Subcutaneous abdominal adipose tissue (tissue), 5 donors: ENCODE data around the gene SH3PXD2A.

Experiments used
- H3K27ac ChIP-seq: one replicate; pipeline ENCODE4 v1.7.0; 2013; ENCODE audit warnings: low read depth, mild to moderate bottlenecking, inconsistent platforms, low read length, moderate library complexity
- H3K27me3 ChIP-seq, 5 donors: one replicate each; pipeline ENCODE4 v1.7.0; 2013; ENCODE audit warnings: low read length in 5 of 5, inconsistent platforms in 1 of 5; ENCODE audit not compliant: control insufficient read depth in 5 of 5, insufficient read depth in 4 of 5
- H3K36me3 ChIP-seq, 5 donors: one replicate each; pipeline ENCODE4 v1.7.0; 2013; ENCODE audit warnings: low read length in 5 of 5; ENCODE audit not compliant: control insufficient read depth in 5 of 5, insufficient read depth in 5 of 5
- H3K4me1 ChIP-seq, 5 donors: one replicate each; pipeline ENCODE4 v1.7.0; 2013; ENCODE audit warnings: low read length in 5 of 5, mild to moderate bottlenecking in 3 of 5, moderate library complexity in 1 of 5; ENCODE audit not compliant: control insufficient read depth in 5 of 5, insufficient read depth in 5 of 5
- H3K4me3 ChIP-seq, 5 donors: one replicate each; pipeline ENCODE4 v1.7.0; 2013; ENCODE audit warnings: low read length in 5 of 5, low read depth in 1 of 5
- H3K9ac ChIP-seq, 5 donors: one replicate each; pipeline ENCODE4 v1.7.0; 2013; ENCODE audit warnings: low read length in 5 of 5, mild to moderate bottlenecking in 4 of 5, moderate library complexity in 3 of 5
- H3K9me3 ChIP-seq, 5 donors: one replicate each; pipeline ENCODE4 v1.7.0; 2013; ENCODE audit warnings: low read length in 5 of 5; ENCODE audit not compliant: control insufficient read depth in 5 of 5
- donor health status: healthy.
- donor health status: healthy.
- donor health status: healthy.
- donor health status: healthy.
- donor health status: healthy.

SH3PXD2A gene

DNA sequence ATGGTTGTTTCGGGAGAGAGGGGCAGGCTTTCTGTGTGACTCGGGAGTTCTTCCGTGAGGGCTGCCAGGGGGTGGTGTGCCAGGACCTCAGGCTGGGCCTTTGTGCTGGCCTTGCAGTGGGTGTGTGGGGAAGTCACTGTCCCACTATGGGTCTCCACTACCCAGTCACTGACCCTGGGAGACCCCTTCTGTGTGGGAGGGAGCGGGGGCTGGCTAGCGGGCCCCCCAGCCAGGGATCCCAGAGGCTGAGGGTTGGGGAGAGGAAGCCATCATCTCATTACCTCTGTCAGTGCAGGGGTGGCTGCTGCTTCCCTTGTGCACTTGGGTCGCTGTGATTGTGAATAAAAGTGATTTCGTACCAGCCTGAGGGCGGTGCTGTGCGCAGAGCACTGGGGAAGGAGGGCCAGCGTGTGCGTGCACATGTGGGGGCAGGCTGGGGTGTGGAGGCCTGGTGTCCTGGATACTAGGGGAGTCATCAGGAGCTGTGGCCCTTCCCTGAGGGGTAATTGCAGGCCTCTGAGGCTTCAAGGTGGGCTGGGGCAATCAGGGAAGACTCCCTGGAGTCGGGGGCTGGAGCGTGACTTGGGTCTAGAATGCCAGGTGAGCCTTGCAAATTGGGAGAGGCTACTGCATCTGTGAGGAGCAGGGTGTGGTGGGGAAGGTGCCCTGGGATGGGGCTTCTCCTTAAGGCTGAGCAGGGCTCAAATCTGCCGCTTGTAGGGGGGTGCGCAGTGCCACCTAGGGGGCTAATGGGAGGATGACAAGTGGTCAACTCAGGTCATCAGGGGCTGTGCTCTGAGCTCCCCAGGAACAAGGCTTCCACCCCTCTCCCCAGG is 263.0 kb downstream of the SH3PXD2A start:
- H3K4me3 ChIP-seq, result no peak overlapping the region
- peaks cover 2 to 13% (median 9%) of the 10 kb centered on the region in 5 donors for H3K4me1 ChIP-seq
- no peak overlapping the region for H3K27ac ChIP-seq
- H3K9ac ChIP-seq, result no peak overlapping the region
- H3K27me3 ChIP-seq, result no peaks in the 10 kb centered on the region
- H3K9me3 ChIP-seq, result peaks cover 0 to 5% (median 2%) of the 10 kb centered on the region in 5 donors
- peaks cover 0 to 3% (median 2%) of the 10 kb centered on the region in 5 donors for H3K36me3 ChIP-seq

DNA sequence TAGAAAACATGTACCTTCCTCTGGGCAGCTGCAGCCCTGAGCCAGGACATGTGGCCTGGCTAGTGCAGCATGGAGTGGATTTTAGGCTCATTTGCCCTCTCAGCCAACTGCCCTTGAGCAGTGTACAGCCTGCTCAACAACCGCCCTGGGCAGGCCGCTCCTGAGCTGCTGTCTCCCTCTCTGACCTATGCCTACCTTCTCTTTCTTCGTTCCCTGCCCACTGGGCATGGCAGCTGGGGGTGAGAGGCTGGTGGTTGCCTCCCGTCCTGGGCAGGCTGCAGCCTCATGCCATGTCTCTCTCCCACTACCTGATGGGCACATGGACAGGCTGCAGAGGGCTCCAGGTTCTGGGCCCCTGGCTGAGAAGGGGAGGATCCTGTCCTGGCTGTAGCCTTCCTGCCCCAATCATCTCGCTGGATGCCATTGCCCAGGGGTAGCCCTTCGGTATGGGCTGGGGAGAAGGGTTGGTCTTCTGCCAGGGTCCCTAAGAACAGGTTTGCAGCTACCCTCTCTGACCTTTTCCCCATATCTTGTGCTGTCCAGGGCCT is 264.6 kb downstream of the SH3PXD2A start:
- Histone ChIP-seq H3K9me3 (peaks cover 0 to 9% (median 5%) of the 10 kb centered on the region in 5 donors), H3K27ac (no peak overlapping the region), H3K36me3 (peaks cover 0 to 4% (median 2%) of the 10 kb centered on the region in 5 donors), H3K4me1 (no peaks in the 10 kb centered on the region), H3K4me3 (no peak overlapping the region), H3K27me3 (no peaks in the 10 kb centered on the region), H3K9ac (no peak overlapping the region)

DNA sequence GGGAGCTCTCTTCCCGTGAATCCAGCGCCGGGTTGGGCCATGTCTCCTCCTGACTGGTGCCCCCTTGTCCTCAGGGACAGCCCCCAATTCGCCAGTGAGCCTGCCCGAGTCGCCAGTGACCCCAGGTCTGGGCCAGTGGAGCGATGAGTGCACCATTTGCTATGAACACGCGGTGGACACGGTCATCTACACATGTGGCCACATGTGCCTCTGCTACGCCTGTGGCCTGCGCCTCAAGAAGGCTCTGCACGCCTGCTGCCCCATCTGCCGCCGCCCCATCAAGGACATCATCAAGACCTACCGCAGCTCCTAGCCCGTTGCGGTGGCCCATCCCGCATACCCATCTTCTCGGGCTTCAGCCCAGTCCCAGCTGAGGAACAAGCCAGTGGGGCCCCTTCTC is 265.3 kb downstream of the SH3PXD2A start:
- H3K9me3 ChIP-seq, result peaks cover 0 to 9% (median 5%) of the 10 kb centered on the region in 5 donors
- peaks cover 0 to under 1% (median 0%) of the 10 kb centered on the region in 5 donors for H3K4me1 ChIP-seq
- peaks cover 0 to 4% (median 2%) of the 10 kb centered on the region in 5 donors for H3K36me3 ChIP-seq
- H3K27ac ChIP-seq, result no peak overlapping the region
- no peak overlapping the region for H3K4me3 ChIP-seq
- H3K9ac ChIP-seq, result no peak overlapping the region
- H3K27me3 ChIP-seq, result peaks cover 0 to 2% (median 0%) of the 10 kb centered on the region in 5 donors

GRCh38 chr10:103589074-103589630 is 266.2 kb downstream of the SH3PXD2A start:
- Histone ChIP-seq H3K36me3 (peaks cover 0 to 4% (median 0%) of the 10 kb centered on the region in 5 donors), H3K4me1 (peaks cover 0 to 10% (median 2%) of the 10 kb centered on the region in 5 donors), H3K27me3 (peaks cover 0 to 8% (median 0%) of the 10 kb centered on the region in 5 donors), H3K9me3 (peaks cover 0 to 9% (median 5%) of the 10 kb centered on the region in 5 donors), H3K27ac (no peak overlapping the region), H3K9ac (no peak overlapping the region), H3K4me3 (no peak overlapping the region)

DNA sequence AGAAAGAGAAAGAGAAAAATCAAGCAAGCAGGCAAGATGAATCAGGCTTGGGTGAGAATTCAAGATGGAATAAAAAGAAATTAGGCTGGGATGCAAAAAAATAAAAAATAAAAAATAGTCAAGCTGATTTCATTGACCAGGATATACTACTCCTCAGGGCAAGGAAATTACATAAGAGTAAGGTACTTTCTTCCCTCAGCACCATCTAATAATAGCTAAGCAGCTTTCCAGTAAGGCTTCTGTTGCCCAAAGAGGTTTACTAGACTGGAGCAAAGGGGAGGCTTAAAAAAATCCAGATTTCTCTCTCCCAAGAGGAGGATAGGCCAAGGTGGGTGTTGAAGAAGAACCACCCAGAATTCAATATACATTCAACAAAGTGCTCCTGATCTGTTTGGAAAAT is 268.3 kb downstream of the SH3PXD2A start:
- H3K36me3 ChIP-seq, result peaks cover 0 to 4% (median 0%) of the 10 kb centered on the region in 5 donors

GRCh38 chr10:103585011-103585405 is 270.4 kb downstream of the SH3PXD2A start:
- Histone ChIP-seq H3K4me3 (peak overlapping the region in 3 of 5 donors; percentile 49 to 61 (median 52)), H3K9ac (no peak overlapping the region), H3K36me3 (peaks cover 0 to 4% (median 0%) of the 10 kb centered on the region in 5 donors), H3K27me3 (peaks cover 3 to 21% (median 18%) of the 10 kb centered on the region in 5 donors), H3K9me3 (peaks cover 0 to 9% (median 5%) of the 10 kb centered on the region in 5 donors), H3K27ac (no peak overlapping the region), H3K4me1 (peaks cover 0 to 10% (median 7%) of the 10 kb centered on the region in 5 donors)

More for the DNA sequence above, 268.3 kb downstream of the SH3PXD2A start:
- H3K27me3 ChIP-seq, result peaks cover 3 to 16% (median 7%) of the 10 kb centered on the region in 5 donors
- H3K9ac ChIP-seq, result no peak overlapping the region
- no peak overlapping the region for H3K27ac ChIP-seq
- H3K4me3 ChIP-seq, result no peak overlapping the region
- peaks cover 0 to 9% (median 5%) of the 10 kb centered on the region in 5 donors for H3K9me3 ChIP-seq
- H3K4me1 ChIP-seq, result peaks cover 0 to 10% (median 7%) of the 10 kb centered on the region in 5 donors

DNA sequence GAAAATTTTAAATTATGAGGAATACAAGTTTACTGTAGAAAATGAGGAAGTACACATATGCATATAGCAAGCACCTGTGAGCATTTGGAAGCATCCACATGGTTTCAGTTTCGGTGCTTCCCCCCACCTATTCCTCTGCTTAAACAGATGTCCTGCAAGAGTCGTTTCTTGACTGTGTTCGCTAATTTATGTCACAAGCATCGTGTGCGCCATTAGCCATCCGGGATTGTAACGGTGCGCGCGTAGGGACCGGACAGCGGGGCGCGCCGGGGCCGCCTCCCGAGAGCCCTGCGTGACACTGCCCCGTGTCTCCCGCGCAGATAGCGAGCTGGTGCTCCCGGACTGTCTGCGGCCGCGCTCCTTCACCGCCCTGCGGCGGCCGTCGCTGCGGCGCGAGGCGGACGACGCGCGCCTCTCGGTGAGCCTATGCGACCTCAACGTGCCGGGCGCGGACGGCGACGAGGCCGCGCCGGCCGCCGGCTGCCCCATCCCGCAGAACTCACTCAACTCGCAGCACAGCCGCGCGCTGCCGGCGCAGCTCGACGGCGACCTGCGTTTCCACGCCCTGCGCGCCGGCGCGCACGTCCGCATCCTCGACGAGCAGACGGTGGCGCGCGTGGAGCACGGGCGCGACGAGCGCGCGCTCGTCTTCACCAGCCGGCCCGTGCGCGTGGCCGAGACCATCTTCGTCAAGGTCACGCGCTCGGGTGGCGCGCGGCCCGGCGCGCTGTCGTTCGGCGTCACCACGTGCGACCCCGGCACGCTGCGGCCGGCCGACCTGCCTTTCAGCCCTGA is 271.0 kb downstream of the SH3PXD2A start:
- Histone ChIP-seq H3K4me1 (peaks cover 0 to 10% (median 7%) of the 10 kb centered on the region in 5 donors), H3K27me3 (peaks cover 3 to 21% (median 18%) of the 10 kb centered on the region in 5 donors), H3K36me3 (peaks cover 0 to 4% (median 0%) of the 10 kb centered on the region in 5 donors), H3K4me3 (peak overlapping the region; percentile 49 to 63 (median 54)), H3K27ac (no peak overlapping the region), H3K9ac (no peak overlapping the region), H3K9me3 (peaks cover 0 to 9% (median 5%) of the 10 kb centered on the region in 5 donors)

DNA sequence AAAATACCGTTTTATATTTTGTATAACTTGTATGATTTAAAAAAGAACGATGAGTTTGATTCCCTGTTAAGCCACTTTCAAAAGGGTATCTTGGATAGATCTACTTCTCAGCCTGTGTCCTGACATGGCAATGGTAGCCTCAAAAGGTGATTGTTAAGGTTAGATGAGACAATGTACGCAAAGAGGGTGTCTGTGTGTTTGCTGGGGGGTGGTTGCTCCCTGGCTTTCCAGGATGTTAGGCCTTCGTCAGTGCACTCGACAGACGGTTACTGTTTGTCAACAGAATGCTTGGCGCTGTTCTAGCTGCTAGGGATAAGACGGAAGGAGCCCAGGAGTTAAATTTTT is 271.5 kb downstream of the SH3PXD2A start:
- Histone ChIP-seq H3K27ac (no peak overlapping the region), H3K27me3 (peaks cover 3 to 24% (median 20%) of the 10 kb centered on the region in 5 donors), H3K9me3 (peaks cover 0 to 9% (median 5%) of the 10 kb centered on the region in 5 donors), H3K36me3 (peaks cover 0 to 4% (median 0%) of the 10 kb centered on the region in 5 donors), H3K9ac (no peak overlapping the region), H3K4me1 (peaks cover 0 to 10% (median 7%) of the 10 kb centered on the region in 5 donors), H3K4me3 (peak overlapping the region; percentile 49 to 63 (median 54))

DNA sequence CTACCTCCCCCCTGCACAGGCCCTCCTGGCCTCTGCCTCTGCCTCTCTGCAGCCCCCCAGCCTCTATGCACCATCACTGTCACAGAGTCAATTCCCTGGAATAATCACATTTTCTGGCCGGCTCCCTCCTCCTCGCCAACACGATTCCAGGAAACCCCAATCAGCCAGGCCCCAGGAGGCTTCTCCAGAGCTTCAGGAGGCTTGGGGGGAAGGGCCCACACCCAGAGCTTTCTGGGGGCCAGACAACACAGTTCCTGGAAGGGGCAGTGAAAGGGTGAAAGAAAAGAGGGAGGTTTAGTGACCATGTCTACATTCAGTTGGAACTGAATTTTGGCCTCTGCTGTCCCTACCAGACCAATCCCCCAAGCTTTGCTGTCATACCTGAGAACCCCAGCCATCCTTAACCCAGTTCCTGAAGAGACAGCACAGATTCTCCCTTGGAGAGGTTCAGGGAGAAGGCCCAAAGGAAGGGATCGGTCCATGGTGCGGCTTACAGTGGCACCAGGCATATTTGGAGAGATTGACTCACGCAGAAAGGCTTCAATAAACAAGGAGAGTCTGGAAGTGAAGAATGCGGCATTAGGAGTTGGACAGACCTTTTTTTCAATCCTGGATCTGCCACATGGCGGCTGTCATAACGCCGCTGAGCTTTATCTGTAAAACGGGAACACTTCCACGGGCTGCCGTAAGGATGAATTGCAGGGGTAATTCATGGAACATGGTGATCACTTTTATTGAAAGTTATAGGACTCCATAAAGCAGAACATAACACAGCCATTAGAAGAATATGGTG is 272.8 kb downstream of the SH3PXD2A start:
- peaks cover 0 to 6% (median 4%) of the 10 kb centered on the region in 5 donors for H3K9me3 ChIP-seq
- H3K27ac ChIP-seq, result no peak overlapping the region
- peaks cover 0 to 3% (median 0%) of the 10 kb centered on the region in 5 donors for H3K36me3 ChIP-seq
- H3K27me3 ChIP-seq, result peaks cover 3 to 27% (median 22%) of the 10 kb centered on the region in 5 donors
- H3K4me1 ChIP-seq, result peaks cover 2 to 10% (median 7%) of the 10 kb centered on the region in 5 donors
- H3K4me3 ChIP-seq, result no peak overlapping the region
- H3K9ac ChIP-seq, result no peak overlapping the region
